Activated gamma-delta T cell treated with anti-CD3 and anti-CD28 coated beads, Interleukin-2, amount 50 U/mL, for 16 hours (primary cell): ENCODE results near the gene CFAP74.

Experiments
- DNase-seq: peaks from one replicate; pipeline ENCODE4 v3.0.0-alpha.2; 2020; ENCODE audit warnings: low read depth

Gene CFAP74

GRCh38 chr1:1926886-1927660, 76.5 kb downstream of the CFAP74 start:
- no peak for DNase-seq

- no peak for DNase-seq
Measured at GRCh38 chr1:1926346-1926811, 77.2 kb downstream of the CFAP74 start.

DNA sequence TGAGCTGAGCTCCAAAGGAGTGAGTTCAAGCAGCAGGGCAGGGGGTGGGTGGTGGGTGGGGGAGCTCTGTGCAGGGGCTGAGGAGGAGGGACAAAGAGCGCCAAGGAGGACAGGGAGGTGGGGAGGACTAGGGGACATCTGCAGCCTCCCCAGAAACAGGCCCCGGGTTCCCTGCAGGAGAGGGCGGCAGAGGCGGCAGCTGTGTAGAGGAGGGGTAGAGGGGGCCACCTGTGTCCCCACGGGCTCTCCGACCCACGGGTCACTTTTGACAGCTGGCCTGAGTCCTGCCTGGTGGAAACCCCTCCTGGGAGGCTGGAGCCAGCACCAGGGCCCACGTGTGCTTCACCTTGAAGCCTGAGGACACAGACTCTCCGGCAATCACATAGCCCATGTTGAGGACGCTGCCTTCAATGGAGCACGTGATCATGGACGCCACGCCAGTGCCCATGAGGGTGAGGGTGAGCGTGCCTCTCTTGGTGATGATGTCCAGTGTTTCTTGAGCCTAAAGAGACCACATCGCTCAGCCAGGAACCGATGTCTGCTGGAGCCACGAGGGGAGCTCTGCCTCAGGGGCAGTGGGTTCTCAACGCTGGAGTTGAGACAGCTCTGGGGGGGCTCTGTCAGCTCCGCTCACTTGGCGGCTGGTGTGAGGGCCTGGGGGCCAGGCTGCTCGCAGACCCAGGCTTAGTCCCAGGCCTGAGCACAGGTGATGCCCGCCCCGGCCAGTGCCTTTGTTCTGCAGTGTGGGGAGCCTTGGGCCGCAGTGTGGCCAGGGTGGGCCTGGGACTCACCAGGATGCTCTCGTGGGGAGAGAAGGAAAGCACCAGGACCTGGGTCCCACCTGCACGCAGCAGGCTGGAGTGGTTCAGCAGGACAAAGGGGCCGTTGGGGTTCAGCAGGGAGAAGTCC, 77.9 kb downstream of the CFAP74 start:
- DNase-seq: no peak

- no peak for DNase-seq
Measured at GRCh38 chr1:1924849-1925248, 78.7 kb downstream of the CFAP74 start.

- DNase-seq: no peak
Measured at GRCh38 chr1:1924386-1924785, 79.2 kb downstream of the CFAP74 start.

DNA sequence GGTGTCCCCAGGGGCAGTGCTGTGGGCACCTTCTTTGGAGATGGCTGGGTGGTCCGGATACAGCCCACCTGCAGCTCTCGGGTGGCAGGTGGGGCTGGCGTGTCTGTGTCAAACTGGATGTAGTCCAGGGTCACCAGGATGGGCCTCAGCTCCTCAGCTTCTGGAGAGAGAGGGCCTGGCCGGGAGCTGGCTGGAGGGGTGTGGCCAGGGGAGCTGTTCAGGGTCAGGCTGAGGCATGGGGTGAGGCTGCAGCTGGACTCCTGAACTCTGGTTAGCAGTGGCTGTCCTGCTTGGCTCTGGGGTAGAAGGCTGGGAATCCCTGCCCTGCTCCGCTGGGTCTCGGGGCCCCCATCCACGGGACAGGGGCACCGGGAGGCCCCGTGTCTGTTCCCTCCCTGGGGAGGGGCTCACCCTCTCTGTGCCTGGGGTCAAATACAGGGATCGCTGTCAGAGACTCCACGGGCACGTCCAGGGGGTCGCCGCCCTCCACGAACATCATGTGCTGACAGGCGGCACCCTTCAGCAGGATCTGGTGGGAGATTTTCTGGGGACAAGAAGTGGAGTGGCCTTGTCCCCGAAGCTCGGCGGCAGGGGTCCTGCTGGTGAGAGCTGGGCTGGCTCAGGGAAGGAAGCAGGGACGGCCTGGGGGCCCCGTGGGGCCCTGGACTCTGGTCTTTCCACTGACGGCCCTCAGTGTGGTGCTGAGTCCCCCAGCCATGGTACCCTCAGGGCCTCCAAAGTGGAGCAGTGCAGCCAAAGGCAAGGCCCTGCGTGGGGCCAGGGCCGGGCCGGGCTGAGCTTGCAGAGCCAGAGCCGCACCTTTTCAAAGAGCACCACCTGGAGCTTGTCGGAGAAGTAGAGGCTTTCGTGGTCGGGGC, 80.4 kb downstream of the CFAP74 start:
- DNase-seq: no peak

DNA sequence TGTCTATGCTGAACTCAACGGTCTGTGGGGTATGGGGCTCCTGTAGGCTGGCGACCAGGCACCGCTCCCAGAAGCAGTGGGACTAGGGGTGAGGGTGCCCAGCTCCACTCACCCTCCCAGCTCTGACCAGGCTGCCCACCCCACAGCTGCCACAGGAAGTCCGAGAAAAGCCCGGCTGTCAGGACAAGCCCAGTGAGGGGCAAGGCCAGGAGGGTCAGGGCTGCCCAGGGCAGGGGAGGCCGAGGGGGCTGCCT, 81.0 kb downstream of the CFAP74 start:
- DNase-seq: no peak

- DNase-seq: no peak
Measured at GRCh38 chr1:1921901-1922701, 81.5 kb downstream of the CFAP74 start.

GRCh38 chr1:1921459-1921862, 82.1 kb downstream of the CFAP74 start:
- no peak for DNase-seq

DNA sequence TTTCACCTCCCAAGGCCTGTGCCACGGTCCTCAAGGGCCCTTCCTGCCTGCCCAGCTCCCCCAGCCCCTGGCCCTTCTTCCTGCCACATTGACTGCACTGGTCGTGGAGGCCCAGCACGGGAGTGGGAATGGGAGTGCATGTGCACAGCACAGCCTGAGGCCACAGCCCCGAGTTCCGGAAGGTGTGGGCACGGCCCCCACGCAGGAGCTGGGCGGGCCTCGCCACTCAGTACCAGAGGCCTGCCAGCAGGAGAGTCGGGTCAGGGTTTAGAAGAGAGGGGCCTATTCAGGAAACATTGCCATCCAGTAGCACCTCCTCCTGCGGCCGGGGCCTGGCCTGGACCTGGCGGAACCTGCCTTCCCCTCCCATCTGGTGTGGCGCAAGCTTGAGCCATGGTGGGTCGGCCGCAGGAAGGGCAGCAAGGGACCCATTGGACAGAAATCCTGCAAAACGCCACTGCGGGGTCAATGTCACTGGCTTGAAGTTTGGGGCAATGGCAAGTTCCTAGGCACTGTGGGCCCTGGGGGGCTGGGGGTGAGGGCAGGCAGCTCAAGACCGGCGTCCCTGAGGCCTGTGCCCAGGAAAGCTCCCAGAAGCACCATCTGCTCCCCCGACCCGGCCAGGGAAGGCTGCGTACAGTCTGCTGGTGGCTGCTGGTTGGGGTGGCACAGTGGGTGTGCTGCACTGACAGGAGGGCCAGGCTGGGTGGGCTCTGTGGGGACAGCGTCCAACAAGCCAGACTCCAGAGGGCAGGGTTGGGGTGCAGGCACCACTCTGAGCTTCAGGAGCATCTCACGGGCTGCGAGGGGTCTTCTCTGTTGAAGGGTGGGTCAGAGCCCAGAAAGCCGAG, 82.8 kb downstream of the CFAP74 start:
- DNase-seq: no peak

DNA sequence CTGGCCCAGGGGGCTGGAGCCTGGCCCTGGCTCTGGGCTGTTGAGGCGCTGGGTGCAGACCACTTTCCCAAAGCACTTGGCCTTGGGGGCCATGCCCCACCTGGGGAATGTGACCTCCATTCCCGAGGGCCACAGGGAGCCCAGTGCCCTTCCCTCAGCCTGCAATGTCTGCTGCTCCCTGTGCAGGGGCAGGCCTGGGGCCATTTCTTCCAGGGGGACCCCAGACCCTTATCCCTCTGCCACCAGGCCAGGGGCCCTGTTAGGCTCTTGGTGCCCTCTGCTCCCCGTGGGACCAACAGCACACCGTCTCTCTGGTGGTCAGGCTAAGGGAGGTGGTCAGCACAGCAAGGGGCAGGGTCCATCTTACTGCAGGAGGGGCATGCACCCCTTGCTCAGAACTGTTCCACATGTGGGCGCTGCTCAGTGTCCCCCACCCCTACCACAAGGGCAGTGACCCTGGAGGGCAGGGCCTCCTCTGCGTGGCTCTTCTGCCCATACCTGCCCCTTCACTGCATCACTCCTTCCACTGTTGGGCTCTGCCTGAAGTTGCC, 83.5 kb downstream of the CFAP74 start:
- no peak for DNase-seq

- peak; percentile 98 for DNase-seq
Measured at GRCh38 chr1:1919304-1920056, 84.1 kb downstream of the CFAP74 start.

DNA sequence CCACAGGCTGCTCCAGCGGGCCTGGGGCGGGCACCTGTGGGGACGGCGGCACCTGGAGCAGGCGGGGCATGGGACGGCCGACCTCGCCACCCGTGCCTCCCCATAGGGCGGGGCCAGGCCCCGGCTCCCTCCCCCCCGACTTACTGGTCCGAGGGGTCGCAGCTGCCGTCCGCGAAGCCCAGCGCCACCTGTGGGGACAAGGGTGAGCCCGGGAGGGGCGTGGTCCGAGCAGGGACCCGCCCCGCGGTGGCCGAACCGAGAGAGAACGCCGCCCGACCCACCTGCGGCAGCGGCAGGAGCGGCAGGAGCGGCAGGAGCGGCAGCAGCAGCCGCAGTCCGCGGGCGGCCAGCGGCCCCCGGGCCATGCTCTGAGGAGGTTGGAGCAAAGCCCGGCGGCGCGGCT, 84.7 kb downstream of the CFAP74 start, which contains the start of gene TMEM52:
Gene TMEM52, minus strand, starts transcription at position 379 of the 403 bp plus-strand sequence. Its CDS starts 14 bp downstream, at position 365.
- DNase-seq: no peak

GRCh38 chr1:1917995-1918900, 85.3 kb downstream of the CFAP74 start:
- no peak for DNase-seq

- DNase-seq: no peak
Measured at GRCh38 chr1:1917304-1917976, 86.1 kb downstream of the CFAP74 start.

GRCh38 chr1:1916851-1917251, 86.7 kb downstream of the CFAP74 start:
- no peak for DNase-seq
